Stimulated activated CD8-positive, alpha-beta memory T cell treated with anti-CD3 and anti-CD28 coated beads, Interleukin-4, amount 100 ng/mL, for 1 hour (primary cell): ENCODE measurements around the gene ARVCF.

Source experiments
- DNase-seq, 2 donors: peaks; one replicate each; pipeline ENCODE4 v3.0.0-alpha.2; 2020; ENCODE audit warnings: low read depth in 2 of 2, low spot score in 1 of 2

Gene ARVCF, protein sequence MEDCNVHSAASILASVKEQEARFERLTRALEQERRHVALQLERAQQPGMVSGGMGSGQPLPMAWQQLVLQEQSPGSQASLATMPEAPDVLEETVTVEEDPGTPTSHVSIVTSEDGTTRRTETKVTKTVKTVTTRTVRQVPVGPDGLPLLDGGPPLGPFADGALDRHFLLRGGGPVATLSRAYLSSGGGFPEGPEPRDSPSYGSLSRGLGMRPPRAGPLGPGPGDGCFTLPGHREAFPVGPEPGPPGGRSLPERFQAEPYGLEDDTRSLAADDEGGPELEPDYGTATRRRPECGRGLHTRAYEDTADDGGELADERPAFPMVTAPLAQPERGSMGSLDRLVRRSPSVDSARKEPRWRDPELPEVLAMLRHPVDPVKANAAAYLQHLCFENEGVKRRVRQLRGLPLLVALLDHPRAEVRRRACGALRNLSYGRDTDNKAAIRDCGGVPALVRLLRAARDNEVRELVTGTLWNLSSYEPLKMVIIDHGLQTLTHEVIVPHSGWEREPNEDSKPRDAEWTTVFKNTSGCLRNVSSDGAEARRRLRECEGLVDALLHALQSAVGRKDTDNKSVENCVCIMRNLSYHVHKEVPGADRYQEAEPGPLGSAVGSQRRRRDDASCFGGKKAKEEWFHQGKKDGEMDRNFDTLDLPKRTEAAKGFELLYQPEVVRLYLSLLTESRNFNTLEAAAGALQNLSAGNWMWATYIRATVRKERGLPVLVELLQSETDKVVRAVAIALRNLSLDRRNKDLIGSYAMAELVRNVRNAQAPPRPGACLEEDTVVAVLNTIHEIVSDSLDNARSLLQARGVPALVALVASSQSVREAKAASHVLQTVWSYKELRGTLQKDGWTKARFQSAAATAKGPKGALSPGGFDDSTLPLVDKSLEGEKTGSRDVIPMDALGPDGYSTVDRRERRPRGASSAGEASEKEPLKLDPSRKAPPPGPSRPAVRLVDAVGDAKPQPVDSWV

DNA sequence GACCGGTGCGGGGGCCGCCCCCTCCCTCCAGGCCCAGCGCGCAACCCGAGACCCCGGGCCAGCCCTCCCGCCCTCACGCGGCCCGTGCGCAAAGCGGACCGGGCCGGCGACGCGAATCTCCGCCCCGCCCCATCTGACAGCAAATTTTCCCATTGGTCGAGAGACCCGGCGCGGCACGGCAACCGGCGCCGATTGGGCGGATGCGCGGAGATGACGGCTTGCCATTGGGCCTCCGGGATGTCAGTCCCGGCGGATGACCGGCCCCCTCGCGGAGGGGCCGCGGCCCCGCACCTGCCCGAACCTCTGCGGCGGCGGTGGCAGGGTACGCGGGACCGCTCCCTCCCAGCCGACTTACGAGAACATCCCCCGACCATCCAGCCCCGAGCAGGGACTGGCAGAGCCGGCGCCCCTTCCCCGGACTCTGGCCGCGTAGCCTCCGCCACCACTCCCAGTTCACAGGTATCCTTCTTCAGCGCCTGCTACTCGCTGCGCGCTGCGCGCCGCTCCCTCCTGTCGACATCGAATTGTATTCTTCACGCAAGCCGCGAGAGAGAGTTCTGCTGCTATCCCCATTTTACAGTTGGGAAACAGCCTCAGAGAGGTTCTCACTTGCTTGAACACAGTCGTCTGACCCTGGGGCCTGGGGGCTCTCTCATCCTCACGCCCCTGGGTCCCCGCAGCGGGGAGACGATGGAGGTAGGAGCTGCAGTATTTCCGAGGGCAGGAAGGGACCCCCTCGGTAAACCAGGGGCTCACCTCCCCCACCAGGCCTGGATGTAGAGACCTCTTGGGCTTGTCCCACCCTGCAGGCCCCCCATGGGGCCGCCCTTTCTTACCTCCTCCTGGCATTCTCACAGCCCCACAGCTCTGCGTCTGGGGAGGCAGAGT, at the start of gene ARVCF:
TSS of gene ARVCF (minus strand) at position 90 of the 888 bp plus-strand sequence. CDS start 26,029 bp downstream, outside the sequence.
- peak; percentile 80 to 86 for DNase-seq

DNA sequence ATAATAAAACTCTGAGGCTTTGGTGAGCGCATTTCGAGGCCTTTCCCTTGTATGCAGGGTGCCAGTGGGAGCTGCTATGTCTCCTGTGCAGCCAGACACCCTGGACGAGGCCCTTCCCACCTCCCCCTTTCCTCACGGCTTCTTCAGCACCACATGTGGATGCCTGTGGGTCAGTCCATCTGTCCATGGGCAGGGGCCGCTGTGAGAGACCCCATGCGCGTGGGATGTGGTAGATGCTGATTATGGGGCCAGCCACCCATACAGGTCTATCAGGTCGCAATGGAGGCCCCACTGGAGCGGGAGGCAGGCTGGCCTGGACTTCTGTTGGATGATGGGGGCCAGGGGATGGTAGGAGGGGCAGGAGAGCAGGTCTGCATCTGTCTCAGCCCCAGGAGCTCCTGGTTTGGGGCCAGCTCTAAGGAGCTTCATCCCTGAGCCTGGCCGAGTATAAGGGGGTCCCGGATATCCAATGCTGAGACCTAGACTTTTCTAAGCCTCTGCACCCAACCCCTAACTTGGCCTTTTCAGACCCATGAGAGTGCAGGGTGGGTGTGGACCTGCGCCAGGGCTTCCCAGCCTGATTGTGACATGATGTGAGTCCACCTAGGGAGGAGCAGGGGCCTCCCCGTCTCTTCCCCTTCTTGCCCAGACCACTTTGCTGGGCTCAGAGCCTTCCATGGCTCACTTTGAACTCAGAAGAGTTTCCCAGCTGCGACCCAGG, 49.4 kb upstream of the ARVCF start:
- DNase-seq = no peak

DNA sequence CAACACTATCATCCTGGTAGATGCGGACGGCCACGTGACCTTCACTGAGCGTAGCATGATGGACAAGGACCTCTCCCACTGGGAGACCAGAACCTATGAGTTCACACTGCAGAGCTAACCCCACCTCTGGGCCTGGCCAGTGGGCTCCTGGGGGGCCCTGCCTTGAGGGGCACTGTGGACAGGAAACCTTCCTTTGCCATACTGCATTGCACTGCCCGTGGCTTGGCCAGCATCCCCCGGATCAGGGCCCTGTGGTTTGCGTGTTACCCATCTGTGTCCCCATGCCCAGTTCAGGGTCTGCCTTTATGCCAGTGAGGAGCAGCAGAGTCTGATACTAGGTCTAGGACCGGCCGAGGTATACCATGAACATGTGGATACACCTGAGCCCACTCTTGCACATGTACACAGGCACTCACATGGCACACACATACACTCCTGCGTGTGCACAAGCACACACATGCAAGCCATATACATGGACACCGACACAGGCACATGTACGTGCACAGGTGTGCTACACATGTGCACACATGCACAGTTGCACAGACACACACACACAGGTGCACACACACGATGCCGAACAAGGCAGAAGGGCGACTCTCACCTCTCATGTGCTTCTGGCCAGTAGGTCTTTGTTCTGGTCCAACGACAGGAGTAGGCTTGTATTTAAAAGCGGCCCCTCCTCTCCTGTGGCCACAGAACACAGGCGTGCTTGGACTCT, 48.1 kb upstream of the ARVCF start:
- no peak for DNase-seq

DNA sequence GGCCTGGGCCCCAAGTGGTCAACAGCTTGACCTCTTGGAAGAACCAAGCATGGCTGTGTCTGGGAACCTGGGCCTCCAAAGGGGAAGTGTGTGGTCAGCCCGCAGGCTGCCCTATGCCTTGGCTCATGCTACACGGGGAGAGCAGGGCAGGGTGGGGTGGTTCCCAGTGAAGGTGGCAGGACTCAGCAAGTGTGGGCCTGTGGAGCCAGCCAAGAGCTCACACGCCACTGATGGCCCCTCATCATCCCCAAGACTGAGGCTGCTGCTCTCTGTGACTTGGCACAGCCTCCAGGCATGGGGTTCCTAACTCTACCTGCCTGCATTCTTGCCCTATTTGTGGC, 47.5 kb upstream of the ARVCF start:
- no peak for DNase-seq

GRCh38 chr22:20063271-20064139, 46.9 kb upstream of the ARVCF start:
- no peak for DNase-seq

- no peak for DNase-seq
These were observed 46.1 kb upstream of the ARVCF start for GRCh38 chr22:20062766-20063083.

DNA sequence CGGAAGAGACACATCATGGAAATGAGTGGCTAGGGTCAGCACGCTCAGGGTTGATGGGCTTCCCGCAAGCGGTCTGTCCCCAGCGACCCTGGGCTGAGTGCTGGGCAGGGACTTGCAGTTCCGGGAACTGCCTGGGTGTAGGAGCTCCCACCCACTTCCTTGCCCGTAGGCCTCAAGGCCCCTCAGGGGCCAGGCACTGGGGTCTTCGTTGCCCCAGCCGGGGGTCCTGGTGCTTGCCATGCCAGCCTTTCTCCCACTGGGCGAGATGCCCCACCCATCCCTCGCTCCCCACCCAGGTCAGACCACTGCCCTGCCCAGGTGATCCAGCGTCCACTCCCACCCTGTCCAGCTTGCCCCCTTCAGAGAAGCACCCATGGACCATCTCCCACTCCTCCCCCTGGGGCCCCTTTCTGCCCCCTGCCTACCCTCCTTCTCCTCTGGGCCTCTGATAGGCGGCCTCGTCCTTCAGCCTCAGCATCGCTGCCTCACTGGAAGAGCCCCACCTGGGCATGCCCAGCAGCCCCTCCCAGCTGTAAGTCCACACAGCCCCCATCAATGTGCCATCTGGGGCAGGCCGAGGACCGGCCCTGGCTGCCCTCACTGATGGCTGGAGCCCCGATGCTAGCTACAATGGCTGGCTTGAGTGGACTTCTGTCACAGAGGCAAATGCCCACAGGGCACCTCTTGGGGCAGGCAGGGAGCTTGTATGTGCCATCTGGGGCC, 45.6 kb upstream of the ARVCF start:
- no peak for DNase-seq

GRCh38 chr22:20061481-20061861, 44.8 kb upstream of the ARVCF start:
- no peak for DNase-seq

DNA sequence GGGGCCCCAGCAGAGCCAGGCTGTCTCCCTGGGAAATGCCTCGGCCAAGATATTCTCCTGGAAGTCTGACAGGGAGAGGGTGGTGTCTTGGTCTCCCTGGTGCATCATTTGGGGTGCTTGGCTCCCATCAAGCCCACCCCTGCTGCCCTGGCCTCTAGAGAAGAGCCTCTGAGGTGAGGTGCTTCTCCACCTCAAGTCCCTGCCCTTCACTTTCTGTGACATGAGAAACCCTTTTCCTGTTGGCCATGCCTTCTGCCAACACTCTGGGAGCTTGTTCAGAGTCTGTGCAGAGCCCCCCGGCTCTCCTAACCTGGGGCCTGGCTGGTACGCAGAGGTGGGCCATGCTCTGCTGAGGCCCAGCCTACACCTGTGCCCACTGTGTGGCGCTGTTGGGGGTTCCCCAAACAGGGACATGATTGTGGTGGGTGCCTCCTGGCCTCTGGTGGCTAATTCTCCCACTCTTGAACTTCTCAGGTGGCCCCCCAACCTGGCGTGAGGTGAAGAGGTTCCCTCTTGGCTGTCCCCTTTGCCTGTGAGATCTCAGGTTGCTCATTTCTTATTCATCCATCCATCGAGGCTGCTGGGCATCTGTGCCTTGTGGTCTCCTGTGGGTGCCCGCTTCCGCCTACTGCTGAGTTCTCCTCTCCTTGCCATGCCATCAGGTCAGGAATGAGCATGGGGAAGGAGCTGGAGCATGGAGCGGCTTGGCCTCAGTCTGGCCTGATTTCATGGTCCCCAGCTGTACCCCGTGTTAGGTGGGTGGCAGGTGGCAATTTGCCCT, 44.3 kb upstream of the ARVCF start:
- DNase-seq = no peak

DNA sequence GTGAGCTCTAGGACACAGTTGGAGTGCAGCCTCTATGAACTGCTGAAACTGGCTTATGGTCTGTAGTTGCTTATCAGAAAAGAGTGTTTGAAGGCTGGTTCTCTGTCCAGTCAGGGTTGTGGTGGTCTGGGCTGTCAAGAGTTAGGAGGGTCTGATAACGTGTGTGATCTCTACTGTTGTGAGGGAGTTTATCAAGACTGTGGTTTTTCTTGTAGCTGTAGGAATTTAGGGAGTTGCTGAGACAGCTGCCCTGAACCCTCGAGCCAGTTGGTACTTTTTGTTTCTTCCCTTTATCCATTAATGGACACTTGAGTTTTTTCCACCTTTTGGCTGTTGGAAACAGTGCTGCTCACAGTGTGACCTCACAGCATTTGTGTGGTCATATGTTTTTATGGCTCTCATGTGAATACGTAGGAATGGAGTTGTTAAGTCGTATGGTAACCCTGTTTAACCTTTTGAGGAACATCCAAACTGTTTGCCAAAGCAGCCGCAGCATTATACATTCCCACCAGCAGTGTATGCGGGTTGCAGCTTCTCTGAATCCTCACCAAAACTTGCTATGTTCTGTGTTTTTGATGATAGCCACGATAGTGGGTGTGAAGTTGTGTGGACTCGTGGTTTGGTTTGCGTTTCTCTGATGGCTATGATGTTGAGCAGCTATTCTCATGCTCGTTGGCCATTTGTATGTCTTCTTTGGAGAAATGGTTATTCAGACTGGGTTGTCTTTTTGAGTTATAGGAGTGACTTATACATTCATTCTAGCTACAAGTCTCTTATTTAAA, 42.6 kb upstream of the ARVCF start:
- no peak for DNase-seq

- DNase-seq = no peak
These were observed 41.1 kb upstream of the ARVCF start for GRCh38 chr22:20057596-20058268.

GRCh38 chr22:20056696-20057386, 40.2 kb upstream of the ARVCF start:
- no peak for DNase-seq

DNA sequence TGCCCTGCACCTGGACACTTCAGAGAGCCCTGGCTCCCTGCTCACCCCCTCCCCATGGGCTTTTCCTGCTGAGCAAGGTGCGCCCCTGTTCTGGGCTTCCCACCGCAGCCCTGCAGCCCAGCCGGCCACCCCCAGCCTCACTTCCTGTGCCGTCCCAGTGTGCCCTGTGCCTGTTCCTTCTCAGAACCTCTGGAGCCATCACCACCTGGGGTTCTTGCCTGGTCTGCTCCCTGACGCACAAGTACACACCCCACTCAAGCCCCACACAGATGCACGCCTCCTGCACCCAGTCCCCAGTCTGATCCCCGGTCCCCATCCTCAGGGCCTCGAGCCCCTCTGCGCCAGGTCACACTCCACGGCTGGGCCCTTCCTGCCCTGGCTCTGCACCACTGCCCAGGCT, 39.5 kb upstream of the ARVCF start:
- DNase-seq = no peak

- DNase-seq = no peak
These were observed 39.0 kb upstream of the ARVCF start for GRCh38 chr22:20055654-20056053.

DNA sequence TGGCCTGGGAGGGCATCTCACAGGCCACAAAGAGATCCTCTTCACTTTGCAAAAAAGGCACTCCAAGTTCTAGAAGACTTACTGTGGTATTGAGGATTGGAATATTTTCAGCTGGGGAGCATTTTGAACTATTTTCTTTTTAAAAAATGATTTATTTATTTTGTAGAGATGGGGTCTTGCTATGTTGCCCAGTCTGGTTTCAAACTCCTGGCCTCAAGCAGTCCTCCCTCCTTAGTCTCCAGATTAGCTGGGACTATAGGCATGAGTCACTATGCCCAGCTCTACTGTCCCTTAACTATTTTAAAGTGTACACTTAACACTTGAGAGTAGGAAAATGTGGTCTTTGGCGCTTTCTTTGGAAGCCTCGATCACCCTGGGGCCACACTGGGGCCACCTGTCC, 38.5 kb upstream of the ARVCF start:
- DNase-seq = no peak

GRCh38 chr22:20054485-20054884, 37.9 kb upstream of the ARVCF start:
- DNase-seq = no peak
